Immature natural killer cell (primary cell): ENCODE data around the gene ZNF816. TPM values are rescaled to one million over a fixed set of nuclear protein-coding genes. Genes with fewer than 3 reads are reported as not detected.
"Not testable (repeated sequence)": the region's sequence is repeated elsewhere in the genome, so short reads cannot be mapped to it uniquely, and the experiment has no call there.

Experiments used
- DNase-seq, 3 donors: peaks; one replicate each; pipeline ENCODE4 v3.0.0; 2022; ENCODE audit warnings: mixed read lengths in 1 of 3
- H3K27ac Mint-ChIP-seq, 6 donors: one replicate each; pipeline ENCODE4 v1.8.0; 2020; ENCODE audit warnings: mixed read lengths in 6 of 6, mild to moderate bottlenecking in 5 of 6, inconsistent platforms in 4 of 6, moderate library complexity in 3 of 6
- H3K27me3 Mint-ChIP-seq, 3 donors: one replicate each; pipeline ENCODE4 v1.8.0; 2020 to 2021; ENCODE audit warnings: low read depth in 3 of 3, mild to moderate bottlenecking in 3 of 3, mixed read lengths in 3 of 3, moderate library complexity in 3 of 3, inconsistent platforms in 1 of 3
- H3K36me3 Mint-ChIP-seq, 3 donors: one replicate each; pipeline ENCODE4 v1.8.0; 2020; ENCODE audit warnings: mixed read lengths in 3 of 3, inconsistent platforms in 2 of 3, mild to moderate bottlenecking in 2 of 3
- H3K4me1 Mint-ChIP-seq, 2 donors: one replicate each; pipeline ENCODE4 v1.8.0; 2020; ENCODE audit warnings: inconsistent platforms in 2 of 2, mild to moderate bottlenecking in 2 of 2, mixed read lengths in 2 of 2, moderate library complexity in 1 of 2
- H3K4me3 Mint-ChIP-seq, 5 donors: one replicate each; pipeline ENCODE4 v1.8.0; 2020; ENCODE audit warnings: mild to moderate bottlenecking in 5 of 5, mixed read lengths in 5 of 5, inconsistent platforms in 3 of 5, moderate library complexity in 3 of 5
- H3K9me3 Mint-ChIP-seq, 6 donors: one replicate each; pipeline ENCODE4 v1.8.0; 2020; ENCODE audit warnings: mild to moderate bottlenecking in 6 of 6, mixed read lengths in 6 of 6, inconsistent platforms in 4 of 6, moderate library complexity in 3 of 6
- polyA plus RNA-seq, 3 donors: library from polyadenylated mRNA; unstranded; fragments of 300-500 nt; fragmentation: Illumina TruSeq; gene quantifications; one replicate each; pipeline ENCODE4 v1.2.3, GENCODE V29; 2021

Gene ZNF816
- polyA plus RNA-seq, 3 donors from 2014 or later = 9.8 to 21.0 (median 10.0) TPM

DNA sequence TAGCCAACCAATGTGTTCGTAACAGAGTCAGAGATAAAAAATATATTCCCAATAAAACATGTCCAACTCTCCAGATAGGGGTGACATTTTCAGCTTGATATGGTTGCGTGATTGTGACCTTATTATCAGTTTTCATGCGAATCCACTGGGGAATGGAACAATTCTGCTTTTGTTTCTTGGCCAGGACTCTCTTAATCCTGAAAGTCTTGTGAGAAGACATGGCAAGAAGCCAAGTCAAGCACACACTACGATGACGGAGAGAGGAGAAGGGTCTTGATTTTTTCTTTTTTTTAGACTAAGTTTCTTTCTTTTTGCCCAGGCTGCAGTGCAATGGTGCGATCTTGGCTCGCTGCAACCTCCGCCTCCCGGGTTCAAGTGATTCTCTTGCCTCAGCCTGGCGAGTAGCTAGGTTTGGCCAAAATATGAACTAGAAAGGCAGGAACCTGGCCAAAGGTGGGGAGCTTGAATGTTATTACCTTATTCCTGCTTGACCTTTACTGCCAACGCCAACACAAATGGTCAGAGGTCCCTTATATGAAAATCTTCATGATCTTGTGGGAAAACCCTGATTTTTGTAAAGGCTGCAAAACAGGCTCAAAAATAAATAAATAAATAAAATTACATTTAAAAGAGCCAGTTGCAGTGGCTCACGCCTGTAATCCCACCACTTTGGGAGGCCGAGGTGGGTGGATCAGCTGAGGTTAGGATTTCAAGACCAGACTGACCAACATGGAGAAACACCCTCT is 14.5 kb downstream of the ZNF816 start:
- peaks cover 3 to 7% of the 10 kb centered on the region in 2 donors for H3K4me1 Mint-ChIP-seq
- peaks cover 0 to 2% (median 0%) of the 10 kb centered on the region in 3 donors for H3K27me3 Mint-ChIP-seq
- peaks cover 38 to 43% (median 39%) of the 10 kb centered on the region in 3 donors for H3K36me3 Mint-ChIP-seq
- H3K27ac Mint-ChIP-seq = no peak overlapping the region
- H3K4me3 Mint-ChIP-seq = no peak overlapping the region
- DNase-seq = no peak
- peaks cover 42 to 75% (median 68%) of the 10 kb centered on the region in 6 donors for H3K9me3 Mint-ChIP-seq

- no peak for DNase-seq
- peaks cover 0 to 6% (median 3%) of the 10 kb centered on the region in 3 donors for H3K27me3 Mint-ChIP-seq
- H3K27ac Mint-ChIP-seq = no peak overlapping the region
- no peak overlapping the region for H3K4me3 Mint-ChIP-seq
- peaks cover 23 to 28% (median 25%) of the 10 kb centered on the region in 3 donors for H3K36me3 Mint-ChIP-seq
- peaks cover 28 to 60% (median 52%) of the 10 kb centered on the region in 6 donors for H3K9me3 Mint-ChIP-seq
- peaks cover 11 to 21% of the 10 kb centered on the region in 2 donors for H3K4me1 Mint-ChIP-seq
Measured at GRCh38 chr19:52946322-52947310, 16.1 kb downstream of the ZNF816 start.

- H3K36me3 Mint-ChIP-seq = peaks cover 15 to 19% (median 17%) of the 10 kb centered on the region in 3 donors
- peaks cover 23 to 51% (median 44%) of the 10 kb centered on the region in 6 donors for H3K9me3 Mint-ChIP-seq
- no peak overlapping the region for H3K27ac Mint-ChIP-seq
- DNase-seq = no peak
- peaks cover 18 to 29% of the 10 kb centered on the region in 2 donors for H3K4me1 Mint-ChIP-seq
- no peak overlapping the region for H3K4me3 Mint-ChIP-seq
- H3K27me3 Mint-ChIP-seq = peaks cover 0 to 6% (median 5%) of the 10 kb centered on the region in 3 donors
Measured at GRCh38 chr19:52945652-52946321, 16.9 kb downstream of the ZNF816 start.

DNA sequence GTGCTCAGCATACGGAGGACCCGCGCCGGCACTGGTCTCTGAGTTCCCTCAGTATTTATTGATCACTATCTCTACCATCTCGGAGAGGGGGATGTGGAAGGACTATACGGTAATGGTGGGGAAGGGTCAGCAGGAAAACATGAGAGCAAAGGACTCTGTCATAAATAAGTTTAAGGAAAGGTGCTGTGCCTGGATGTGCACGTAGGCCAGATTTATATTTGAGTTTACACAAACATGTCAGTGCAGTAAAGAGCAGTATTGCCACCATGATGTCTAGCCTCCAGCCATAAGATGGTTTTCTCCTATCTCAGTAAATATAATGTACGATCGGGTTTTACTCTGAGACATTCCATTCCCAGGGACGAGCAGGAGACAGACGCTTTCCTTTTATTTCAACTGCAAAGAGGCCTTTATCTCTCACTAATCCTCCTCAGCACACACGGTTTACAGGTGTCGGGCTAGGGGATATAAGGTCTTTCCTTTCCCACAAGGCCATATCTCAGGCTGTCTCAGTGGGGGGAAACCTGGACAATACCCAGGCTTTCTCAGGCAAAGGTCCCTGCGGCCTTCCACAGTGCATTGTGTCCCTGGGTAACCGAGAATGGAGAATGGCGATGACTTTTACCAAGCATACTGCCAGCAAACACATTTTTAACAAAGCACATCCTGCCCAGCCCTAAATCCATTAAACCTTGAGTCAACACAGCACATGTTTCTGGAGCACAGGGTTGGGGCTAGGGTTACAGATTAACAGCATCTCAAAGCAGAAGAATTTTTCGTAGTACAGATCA is 17.8 kb downstream of the ZNF816 start:
- peaks cover 21 to 33% of the 10 kb centered on the region in 2 donors for H3K4me1 Mint-ChIP-seq
- H3K4me3 Mint-ChIP-seq = peak overlapping the region; percentile 17 to 62 (median 41)
- H3K27ac Mint-ChIP-seq = peak overlapping the region in 1 of 6 donors; percentile 83
- DNase-seq, H3K27me3 Mint-ChIP-seq: not testable (repeated sequence)
- H3K9me3 Mint-ChIP-seq = peaks cover 15 to 42% (median 35%) of the 10 kb centered on the region in 6 donors
- peaks cover 6 to 11% (median 8%) of the 10 kb centered on the region in 3 donors for H3K36me3 Mint-ChIP-seq

DNA sequence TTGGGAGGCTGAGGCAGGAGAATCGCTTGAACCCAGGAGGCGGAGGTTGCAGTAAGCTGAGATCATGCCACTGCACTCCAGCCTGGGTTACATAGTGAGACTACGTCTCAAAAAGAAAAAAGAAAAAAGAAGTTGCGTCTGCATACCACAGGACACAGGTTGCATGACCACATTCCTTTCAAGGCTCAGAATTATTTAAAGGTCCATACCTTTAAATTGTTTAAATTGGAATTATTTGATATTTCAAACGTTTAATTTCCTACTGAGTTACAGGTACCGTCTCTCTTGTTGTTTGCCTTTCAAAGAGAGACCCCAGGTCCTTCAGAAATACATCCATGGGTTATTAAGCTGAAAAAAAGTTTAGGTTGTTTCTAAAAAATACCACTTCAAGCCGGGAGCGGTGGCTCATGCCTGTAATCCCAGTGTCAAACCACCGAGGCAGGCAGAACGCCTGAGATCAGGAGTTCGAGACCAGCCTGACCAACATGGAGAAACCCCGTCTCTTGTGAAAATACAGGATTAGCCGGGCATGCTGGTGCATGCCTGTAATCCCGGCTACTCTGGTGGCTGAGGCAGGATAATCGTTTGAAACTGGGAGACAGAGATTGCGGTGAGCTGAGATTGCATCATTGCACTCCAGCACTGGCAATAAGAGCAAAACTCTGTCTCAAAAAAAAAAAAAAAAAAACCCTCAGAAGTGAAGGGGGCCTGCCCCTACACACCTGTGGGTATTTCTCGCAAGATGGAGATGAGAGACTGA is 18.6 kb downstream of the ZNF816 start:
- Mint-ChIP-seq H3K4me1 (peaks cover 25 to 36% of the 10 kb centered on the region in 2 donors), H3K4me3 (peak overlapping the region in 1 of 5 donors; percentile 98), H3K27me3 (peaks cover 0 to 8% (median 5%) of the 10 kb centered on the region in 3 donors), H3K36me3 (peaks cover 0 to 4% (median 3%) of the 10 kb centered on the region in 3 donors), H3K27ac (no peak overlapping the region), H3K9me3 (peaks cover 8 to 34% (median 27%) of the 10 kb centered on the region in 6 donors)
- DNase-seq = no peak

DNA sequence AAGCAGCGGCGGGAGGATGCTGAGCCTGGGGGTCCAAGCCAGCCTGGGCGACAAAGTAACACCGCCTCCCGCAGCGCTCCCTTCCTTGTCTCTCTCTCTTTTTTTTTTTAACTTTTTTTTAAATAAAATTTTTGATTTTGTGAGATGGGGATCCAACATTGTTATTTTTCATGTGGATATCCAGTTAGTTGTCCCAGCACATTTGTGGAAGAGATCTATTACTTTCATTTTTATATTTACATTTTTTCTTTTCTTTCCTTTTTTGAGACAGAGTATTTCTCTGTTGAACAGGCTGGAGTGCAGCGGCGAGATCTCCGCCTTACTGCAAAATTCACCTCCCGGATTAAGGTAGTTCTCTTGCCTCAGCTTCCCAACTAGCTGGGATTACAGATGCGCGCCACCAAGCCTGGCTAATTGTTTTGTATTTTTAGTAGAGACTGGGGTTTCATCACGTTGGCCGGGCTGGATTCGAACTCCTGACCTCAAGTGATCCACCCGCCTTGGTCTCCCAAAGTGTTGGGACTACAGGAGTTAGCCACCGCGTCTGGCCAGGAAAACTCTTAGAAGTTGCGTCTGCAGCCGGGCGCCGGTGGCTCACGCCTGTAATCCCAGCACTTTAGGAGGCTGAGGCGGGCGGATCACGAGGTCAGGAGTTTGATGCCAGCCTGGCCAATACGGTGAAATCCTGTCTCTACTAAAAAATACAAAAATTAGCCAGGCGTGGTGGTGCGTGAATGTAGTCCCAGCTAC is 19.4 kb downstream of the ZNF816 start:
- H3K27ac Mint-ChIP-seq = peak overlapping the region in 5 of 6 donors; percentile 72 to 98 (median 90)
- H3K4me3 Mint-ChIP-seq = peak overlapping the region; percentile 94 to 99 (median 98)
- DNase-seq = no peak
- H3K4me1 Mint-ChIP-seq = peaks cover 32 to 43% of the 10 kb centered on the region in 2 donors
- H3K36me3 Mint-ChIP-seq = peaks cover 0 to 4% (median 3%) of the 10 kb centered on the region in 3 donors
- H3K9me3 Mint-ChIP-seq = peaks cover 8 to 31% (median 25%) of the 10 kb centered on the region in 6 donors
- H3K27me3 Mint-ChIP-seq = peaks cover 0 to 8% (median 5%) of the 10 kb centered on the region in 3 donors

- Mint-ChIP-seq H3K27ac (peak overlapping the region; percentile 88 to 98 (median 94)), H3K27me3 (peaks cover 0 to 8% (median 5%) of the 10 kb centered on the region in 3 donors), H3K4me1 (peaks cover 34 to 47% of the 10 kb centered on the region in 2 donors), H3K9me3 (peaks cover 8 to 26% (median 19%) of the 10 kb centered on the region in 6 donors), H3K36me3 (peaks cover 0 to 4% (median 3%) of the 10 kb centered on the region in 3 donors), H3K4me3 (peak overlapping the region; percentile 94 to 99 (median 98))
- peak; percentile 98 for DNase-seq
Measured at GRCh38 chr19:52942386-52943133, 20.1 kb downstream of the ZNF816 start.

- H3K4me3 Mint-ChIP-seq = peak overlapping the region; percentile 94 to 99 (median 98)
- peaks cover 0 to 3% (median 0%) of the 10 kb centered on the region in 3 donors for H3K36me3 Mint-ChIP-seq
- H3K9me3 Mint-ChIP-seq = peaks cover 5 to 20% (median 14%) of the 10 kb centered on the region in 6 donors
- peak overlapping the region; percentile 88 to 98 (median 94) for H3K27ac Mint-ChIP-seq
- peaks cover 36 to 53% of the 10 kb centered on the region in 2 donors for H3K4me1 Mint-ChIP-seq
- no peak for DNase-seq
- peaks cover 0 to 8% (median 5%) of the 10 kb centered on the region in 3 donors for H3K27me3 Mint-ChIP-seq
Measured at GRCh38 chr19:52941941-52942385, 20.7 kb downstream of the ZNF816 start.

DNA sequence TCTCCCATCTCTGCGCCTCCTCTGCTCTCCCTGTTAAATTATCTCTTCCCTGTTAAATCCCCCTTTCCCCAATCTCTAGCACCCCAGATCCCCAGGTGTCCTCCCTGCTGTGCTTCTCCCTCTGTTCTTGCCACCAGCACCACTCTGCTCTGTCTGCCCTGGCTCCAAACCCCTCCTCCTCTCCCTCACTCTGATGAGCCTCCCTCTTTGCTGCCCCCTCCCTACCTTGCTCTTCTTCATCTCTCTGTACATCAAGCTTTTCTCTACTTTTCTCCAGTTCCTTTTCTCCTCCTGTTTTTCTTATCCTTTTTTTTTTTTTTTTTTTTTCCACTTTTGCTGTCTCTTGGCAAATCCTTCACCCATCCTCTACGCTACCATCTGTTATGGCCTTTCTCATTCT is 21.2 kb downstream of the ZNF816 start:
- Mint-ChIP-seq H3K4me1 (peaks cover 40 to 58% of the 10 kb centered on the region in 2 donors), H3K27ac (peak overlapping the region; percentile 88 to 98 (median 94)), H3K9me3 (peaks cover under 1 to 19% (median 13%) of the 10 kb centered on the region in 6 donors), H3K4me3 (peak overlapping the region; percentile 94 to 99 (median 98))
- DNase-seq, H3K36me3 Mint-ChIP-seq, H3K27me3 Mint-ChIP-seq: not testable (repeated sequence)

GRCh38 chr19:52940905-52941304 is 21.8 kb downstream of the ZNF816 start:
- H3K36me3 Mint-ChIP-seq, DNase-seq, H3K27me3 Mint-ChIP-seq: not testable (repeated sequence)
- peaks cover 45 to 60% of the 10 kb centered on the region in 2 donors for H3K4me1 Mint-ChIP-seq
- H3K27ac Mint-ChIP-seq = peak overlapping the region in 5 of 6 donors; percentile 88 to 98 (median 92)
- peak overlapping the region; percentile 94 to 99 (median 98) for H3K4me3 Mint-ChIP-seq
- peaks cover 0 to 14% (median 8%) of the 10 kb centered on the region in 6 donors for H3K9me3 Mint-ChIP-seq
